GM12872 (cell line): Measurements from ENCODE around the gene TOMM20.

Source experiments
- TF ChIP-seq, protein P1 (sequence below): IDR thresholded peaks from 3 replicates; pipeline ENCODE4 v1.5.1; 2011; ENCODE audit warnings: low read depth, mild to moderate bottlenecking, low read length, moderate library complexity; ENCODE audit not compliant: insufficient read depth

TOMM20 gene

DNA sequence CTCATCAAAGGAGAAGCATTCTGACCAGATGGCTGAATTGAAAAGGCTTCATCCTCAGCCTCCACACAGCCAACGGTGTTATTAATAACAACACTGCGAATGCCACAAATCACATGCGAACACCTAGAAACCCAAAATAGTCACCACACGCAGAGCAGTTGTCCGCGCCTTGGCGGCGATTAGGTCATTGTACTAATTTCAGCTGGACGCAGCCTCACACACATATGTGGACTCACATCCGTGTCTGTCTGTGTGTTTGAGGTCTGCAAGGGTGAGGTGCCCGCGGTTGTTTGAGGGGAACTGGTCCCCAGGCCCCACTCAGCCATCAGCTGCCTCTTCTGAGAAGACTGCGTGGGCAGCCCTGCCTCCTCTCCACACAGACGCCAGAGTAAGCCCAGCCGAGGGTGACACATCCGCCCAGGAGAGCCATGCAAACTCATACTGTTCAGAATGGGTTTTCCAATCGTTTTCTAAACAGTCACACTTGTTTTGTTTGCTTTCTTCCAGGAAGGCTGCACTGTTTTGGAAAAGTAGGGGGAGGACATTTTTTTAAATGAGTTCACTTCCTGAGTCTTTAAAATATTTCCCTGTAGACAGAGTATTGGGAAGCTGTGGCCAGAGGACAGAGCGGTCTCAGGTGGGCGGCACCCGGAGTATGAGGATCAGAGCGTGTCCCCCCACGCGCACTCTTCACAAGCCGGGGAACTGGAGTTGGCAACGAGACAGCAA, 53.4 kb downstream of the TOMM20 start:
- TF ChIP-seq, protein P1, sequence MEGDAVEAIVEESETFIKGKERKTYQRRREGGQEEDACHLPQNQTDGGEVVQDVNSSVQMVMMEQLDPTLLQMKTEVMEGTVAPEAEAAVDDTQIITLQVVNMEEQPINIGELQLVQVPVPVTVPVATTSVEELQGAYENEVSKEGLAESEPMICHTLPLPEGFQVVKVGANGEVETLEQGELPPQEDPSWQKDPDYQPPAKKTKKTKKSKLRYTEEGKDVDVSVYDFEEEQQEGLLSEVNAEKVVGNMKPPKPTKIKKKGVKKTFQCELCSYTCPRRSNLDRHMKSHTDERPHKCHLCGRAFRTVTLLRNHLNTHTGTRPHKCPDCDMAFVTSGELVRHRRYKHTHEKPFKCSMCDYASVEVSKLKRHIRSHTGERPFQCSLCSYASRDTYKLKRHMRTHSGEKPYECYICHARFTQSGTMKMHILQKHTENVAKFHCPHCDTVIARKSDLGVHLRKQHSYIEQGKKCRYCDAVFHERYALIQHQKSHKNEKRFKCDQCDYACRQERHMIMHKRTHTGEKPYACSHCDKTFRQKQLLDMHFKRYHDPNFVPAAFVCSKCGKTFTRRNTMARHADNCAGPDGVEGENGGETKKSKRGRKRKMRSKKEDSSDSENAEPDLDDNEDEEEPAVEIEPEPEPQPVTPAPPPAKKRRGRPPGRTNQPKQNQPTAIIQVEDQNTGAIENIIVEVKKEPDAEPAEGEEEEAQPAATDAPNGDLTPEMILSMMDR: no peak

- TF ChIP-seq, protein P1: no peak
These were observed 54.1 kb downstream of the TOMM20 start for GRCh38 chr1:235074523-235075047.

DNA sequence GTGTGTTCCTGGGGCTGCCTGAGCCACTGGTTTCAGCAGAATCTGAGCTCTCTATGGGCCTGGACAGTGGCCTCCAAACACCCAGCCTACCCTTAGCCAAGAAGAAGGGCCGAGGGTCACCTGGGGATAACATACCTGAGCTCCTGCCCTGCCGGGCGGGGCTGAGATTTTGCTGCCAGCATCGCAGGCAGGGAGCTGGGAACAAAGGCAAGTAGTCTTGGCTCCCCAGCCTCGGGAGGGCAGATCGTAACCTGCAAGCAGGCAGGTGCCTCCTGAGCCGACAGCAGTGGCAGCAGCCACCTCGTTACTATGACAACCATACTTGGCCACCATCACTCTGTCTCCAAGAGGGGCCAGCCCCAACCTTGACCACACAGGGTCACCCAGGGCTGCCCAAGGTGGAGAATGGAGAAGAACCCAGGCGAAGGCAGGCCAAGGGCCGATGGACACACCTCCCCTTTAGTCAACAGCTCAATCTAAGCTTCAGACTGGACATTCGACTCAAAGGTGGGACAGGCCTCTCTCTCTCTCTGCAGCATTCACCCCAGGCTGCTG, 54.6 kb downstream of the TOMM20 start:
- TF ChIP-seq, protein P1: no peak

GRCh38 chr1:235073331-235073967, 55.2 kb downstream of the TOMM20 start:
- TF ChIP-seq, protein P1: no peak

DNA sequence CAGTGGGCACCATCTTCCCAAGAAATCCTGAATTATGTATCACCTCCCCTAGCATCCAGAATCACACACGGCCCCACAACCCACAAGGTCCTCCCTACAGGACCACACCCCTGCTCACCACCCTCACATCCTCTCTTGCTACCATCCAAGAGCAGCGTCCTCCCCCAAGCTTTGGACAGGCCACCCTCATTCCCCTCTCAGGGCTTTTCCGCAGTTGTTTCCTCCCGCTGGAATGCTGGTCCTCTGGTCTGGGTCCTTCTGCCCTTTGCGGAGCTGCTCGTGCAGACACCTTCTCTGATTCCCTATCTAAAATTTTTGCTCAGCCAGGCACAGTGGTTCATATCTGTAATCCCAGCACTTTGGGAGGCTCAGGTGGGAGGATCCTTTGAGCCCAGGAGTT, 56.5 kb downstream of the TOMM20 start:
- TF ChIP-seq, protein P1: no peak

GRCh38 chr1:235070819-235071218, 57.8 kb downstream of the TOMM20 start:
- TF ChIP-seq, protein P1: no peak

GRCh38 chr1:235069577-235070563, 58.8 kb downstream of the TOMM20 start:
- TF ChIP-seq, protein P1: no peak
